C1 segment of cervical spinal cord (tissue), 14 donors: ENCODE data around the gene MED20.

Experiments
- DNase-seq, 14 donors: peaks; one replicate each; lab custom pipeline; 2025; lab: John Stamatoyannopoulos, UW

MED20 gene

DNA sequence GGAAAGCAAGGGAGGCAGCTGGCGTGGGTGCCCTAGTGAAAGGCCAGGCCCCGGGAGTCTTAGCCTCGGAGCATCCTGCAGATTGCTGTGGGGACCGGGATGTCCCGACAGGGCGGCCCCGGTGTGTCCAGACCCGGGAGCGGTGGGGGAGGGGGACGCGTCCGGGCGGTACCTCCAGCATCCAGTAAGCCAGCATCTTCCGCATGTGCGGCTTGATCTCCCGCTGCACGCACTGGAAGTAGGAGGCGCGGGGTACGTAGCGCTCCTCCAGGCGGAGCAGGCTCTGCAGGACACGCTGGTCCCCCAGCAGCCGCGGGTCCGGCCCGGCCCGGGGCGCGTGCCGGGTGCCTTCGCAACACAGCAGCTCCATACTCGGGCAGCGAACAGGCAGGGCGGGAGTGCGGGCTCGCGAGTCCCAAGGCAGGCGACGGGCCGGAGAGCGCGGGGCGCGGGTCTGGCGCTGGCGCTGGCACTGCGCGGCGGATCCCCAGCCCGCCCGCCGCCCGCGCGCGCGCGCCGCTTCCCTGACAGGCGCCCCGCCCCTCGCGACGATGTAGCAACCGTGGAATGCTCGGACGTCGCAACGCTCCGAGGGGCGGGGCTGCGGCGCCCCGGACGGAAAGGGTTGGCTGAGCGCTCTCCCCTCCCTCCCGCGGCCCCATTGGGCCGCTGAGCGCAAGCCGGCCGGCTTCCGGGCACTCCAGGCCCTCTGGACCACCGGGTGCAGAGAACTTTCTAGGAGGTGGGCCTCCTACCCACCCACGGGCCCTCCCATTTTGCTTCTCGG, 20.5 kb upstream of the MED20 start, which contains the start of gene CCND3:
Gene CCND3, minus strand, starts transcription at position 529 of the 787 bp plus-strand sequence. Its CDS starts 159 bp downstream, at position 370.
- peak in 13 of 14 donors; percentile 42 to 90 (median 76) for DNase-seq

DNA sequence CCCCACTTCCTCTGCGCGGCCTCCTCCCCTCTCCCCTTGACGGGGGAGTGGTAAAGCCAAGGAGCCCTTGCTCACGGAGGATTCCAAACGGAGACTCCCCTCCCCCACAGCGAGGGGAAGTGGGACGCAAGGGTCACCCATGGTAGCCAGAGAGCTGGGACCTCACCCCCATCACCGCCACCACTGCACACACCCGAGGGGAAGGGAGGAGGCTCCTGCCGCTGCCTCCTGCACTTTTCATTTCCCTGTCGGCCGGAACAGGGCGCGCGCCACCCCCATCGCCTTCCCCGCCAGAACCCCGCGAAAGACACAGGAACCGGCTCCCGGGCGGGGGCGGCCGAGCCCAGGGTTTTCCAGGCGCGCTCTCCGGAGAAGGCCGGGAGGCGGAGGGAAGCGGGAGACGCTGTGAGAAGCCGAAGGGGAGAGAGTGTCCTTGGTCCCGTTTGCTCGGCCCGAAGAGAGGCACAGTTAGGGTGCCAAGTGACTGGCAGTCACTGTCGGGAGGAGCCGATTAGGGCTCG, 19.9 kb upstream of the MED20 start:
- DNase-seq = peak in 10 of 14 donors; percentile 29 to 66 (median 54)

DNA sequence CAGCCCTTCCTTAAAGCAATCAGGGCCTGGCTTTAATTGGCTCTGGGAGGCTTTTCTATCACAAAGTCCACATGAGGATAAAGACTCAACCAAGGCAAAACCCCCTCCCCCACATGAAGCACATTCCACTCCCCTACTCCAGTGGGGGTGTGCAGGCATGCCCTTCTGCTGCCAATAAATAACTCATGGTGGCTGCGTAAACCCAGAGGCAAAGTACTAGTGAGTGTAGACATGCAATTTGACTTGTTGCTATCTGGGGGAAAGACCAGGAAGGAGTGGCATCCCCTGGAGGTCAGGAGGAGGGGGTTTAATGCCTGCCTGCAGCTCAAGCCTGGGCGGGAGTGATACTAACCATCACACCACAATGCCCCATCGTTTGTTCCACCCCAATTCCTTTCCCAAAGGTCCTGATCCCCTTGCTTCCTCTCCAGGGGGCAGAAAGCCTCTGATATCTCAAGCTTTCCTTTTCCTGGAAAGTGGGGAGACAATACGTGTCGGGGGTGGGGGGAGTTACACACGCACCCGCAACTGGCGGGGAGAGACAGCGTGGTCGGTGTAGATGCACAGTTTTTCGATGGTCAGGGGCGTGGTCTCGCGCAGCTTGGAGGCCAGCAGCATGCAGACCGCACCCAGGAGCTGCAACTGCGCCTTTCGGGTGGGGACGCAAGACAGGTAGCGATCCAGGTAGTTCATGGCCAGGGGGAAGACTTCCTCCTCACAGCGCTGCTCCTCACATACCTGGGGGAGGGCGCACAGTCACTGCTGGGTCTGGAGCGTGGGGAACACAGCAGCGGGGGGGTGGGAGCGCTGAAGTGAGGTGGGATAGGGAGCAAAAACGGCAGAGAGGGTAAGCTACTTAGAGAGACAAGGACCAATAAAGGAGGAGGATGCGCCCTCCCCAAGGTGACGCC, 19.2 kb upstream of the MED20 start:
- peak in 1 of 14 donors; percentile 4 for DNase-seq

DNA sequence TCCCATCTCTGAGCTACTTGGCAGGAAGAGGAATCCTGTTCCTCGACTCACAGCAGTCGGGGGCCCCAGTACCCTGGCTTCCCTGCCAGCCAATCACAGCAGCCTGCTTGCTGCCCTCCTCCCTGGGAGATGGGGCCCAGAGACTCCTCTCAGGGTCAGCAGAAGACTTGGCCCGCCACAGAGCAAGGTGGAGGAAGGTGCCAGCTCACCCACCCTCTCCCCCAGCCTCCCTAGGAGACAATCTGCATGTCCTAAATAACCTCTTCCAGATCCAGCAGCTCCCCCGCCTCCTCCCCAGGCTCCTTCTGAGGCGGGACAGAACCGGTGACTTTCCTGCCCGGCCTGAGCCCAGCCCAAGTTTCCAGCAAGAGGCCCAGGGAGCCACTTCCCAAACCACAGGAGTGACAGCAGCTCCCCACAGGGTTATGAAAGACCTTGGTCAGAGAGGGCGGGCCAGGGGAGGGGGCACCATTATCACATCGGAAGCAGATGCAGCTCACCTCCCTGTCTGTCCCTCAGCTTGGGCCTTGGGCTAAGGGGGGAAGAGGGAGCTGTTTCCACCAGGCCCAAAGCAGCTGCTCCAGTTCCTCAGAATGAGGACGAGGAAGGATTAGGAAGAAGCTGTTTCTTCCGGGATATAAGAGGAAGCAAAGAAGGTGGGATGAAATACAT, 18.4 kb upstream of the MED20 start:
- DNase-seq = peak in 9 of 14 donors; percentile 11 to 64 (median 30)

DNA sequence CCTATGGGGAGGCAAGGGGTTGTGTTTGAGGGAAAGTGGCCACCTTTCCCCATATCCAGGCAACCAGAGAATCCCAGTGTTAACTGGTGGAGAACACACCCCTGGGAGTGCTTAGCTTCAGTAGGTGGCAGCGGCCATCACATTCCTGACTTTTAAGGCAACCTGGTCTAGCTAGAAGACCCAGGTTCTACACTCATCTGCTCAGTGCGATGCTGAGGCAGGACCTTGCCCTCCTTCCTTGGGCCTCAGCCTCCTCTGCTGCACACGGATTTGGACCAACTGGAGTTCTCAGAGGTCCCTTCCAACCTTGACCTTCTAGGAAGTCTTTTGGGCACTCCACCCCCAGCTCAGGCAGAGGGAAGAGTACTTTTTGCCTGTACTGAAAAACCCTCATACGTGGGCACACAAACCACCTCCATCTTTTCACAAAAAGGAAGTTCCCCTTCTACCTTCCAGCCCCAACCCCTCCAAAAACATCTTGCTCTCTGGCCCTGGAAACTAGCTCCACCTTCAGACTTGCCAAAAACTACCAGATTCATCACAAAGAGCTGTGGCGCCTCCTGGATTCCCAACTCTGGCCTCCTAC, 17.7 kb upstream of the MED20 start:
- DNase-seq = no peak

DNA sequence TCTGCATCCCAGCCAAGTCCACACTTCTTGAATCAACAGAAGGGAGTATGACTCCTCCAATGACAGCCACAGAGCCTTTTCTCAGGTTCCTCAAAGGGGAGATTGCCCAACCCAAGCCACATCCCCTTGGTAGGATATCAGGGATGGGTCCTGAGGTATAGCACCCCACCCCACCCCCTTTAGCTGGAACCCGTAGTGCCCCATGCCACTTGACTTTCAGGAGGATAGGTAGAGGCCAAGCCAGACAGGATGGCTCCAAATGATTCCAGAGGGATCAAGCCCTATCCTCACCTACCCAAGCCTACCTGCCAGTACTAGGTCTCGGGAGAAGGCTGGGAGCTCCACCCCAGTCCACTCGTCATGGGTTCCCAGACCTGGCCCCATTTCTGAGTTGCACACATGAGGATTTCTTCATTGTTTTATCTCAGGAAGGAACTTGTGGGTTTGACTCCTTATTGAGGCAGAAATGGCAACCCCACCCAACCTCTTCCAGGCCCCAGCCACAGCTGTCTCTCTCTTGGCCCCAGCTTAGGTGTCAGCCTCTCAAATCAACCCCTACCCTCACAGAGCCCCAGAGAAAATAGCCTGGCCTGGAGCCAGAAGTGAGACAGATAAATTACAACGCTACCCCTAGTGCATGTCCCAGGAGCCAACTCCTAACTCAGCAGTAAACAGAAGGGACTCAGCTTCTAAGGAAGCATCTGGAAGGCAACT, 17.1 kb upstream of the MED20 start:
- no peak for DNase-seq

DNA sequence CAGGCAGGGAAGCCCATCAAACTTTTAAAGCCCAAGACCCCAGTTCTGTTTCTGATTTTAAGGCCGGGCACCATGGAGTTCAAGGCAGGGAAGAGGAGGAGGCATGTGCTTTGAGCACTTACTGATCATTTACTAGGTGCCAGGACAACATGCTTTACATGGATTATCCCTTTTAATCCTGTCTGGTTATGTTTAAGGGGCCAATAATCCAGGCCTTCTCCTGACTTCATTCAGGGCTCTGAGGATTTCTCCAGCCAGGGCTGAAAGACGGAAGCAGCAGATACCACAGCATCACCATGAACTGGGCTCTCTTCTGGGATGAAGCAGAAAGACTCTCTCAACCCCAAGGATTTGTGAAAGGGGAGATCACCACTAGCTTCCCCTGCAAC, 16.5 kb upstream of the MED20 start:
- DNase-seq = no peak

DNA sequence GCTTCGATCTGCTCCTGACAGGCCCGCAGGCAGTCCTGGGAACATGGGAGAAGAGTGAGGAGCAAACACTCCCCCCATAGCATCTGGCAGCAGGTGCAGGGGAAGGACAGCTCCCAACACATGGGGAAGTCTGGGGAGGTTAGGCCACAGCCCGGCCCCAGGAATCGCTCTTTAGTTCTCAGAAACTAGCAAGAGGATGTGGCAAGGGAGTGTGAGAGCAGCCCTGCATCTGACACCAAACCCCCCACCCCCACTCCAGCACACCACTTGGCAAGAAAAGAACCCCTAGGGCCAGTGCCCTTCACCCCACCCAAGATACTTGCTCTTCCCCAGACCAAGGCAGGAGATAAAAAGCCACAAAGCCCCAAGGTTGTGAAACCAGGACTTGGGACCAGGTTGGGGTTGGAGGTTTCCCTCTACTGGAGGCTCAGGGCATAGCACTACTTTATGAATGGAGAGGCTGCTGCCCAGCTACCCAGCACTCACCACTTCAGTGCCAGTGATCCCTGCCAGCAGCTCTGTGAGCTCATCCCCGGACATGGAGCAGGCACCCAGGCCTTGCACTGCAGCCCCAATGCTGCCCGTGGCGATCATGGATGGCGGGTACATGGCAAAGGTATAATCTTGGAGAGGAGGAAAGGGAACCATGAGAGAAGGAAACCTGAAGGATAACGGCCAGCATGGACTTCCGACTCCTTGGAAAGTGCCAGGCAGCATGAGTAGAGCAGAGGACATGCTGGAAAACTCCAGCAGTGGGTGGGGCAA, 15.3 kb upstream of the MED20 start:
- DNase-seq = peak in 12 of 14 donors; percentile 22 to 79 (median 64)

DNA sequence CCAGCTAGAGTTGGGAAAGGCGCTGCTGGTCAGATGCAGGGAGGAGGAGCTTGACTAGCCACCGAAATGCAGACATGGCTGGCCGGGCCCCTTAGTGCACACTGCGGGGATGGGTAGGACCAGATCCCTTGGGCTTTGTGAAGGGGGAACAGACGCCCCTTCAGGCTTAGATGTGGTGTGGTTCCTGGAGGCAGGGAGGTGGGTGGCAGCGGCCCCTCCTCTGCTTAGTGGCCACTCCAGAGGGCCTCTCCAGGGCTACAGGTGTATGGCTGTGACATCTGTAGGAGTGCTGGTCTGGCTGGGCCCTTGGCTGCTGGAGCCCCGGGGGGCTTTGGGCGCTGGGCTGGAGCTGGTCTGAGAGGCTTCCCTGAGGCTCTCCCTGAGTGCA, 14.7 kb upstream of the MED20 start:
- DNase-seq = no peak

DNA sequence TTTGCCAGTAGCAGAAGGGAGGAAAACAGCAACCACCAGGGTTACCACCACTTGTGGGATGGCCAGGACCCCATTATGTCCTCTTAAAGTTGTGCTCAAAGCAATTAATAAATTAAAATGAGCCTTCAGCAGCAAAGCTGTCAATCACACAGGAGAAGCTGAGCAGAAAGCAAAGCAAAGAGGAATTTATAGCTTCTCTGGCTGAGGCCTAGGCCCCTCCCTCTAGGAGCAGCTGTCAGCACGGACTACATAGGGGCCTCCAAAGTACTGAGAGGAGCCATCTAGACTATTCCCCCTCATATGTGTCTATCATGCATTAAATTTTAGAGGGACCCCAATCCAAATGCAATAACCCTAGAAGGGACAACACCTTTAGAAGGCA, 14.2 kb upstream of the MED20 start:
- no peak for DNase-seq

DNA sequence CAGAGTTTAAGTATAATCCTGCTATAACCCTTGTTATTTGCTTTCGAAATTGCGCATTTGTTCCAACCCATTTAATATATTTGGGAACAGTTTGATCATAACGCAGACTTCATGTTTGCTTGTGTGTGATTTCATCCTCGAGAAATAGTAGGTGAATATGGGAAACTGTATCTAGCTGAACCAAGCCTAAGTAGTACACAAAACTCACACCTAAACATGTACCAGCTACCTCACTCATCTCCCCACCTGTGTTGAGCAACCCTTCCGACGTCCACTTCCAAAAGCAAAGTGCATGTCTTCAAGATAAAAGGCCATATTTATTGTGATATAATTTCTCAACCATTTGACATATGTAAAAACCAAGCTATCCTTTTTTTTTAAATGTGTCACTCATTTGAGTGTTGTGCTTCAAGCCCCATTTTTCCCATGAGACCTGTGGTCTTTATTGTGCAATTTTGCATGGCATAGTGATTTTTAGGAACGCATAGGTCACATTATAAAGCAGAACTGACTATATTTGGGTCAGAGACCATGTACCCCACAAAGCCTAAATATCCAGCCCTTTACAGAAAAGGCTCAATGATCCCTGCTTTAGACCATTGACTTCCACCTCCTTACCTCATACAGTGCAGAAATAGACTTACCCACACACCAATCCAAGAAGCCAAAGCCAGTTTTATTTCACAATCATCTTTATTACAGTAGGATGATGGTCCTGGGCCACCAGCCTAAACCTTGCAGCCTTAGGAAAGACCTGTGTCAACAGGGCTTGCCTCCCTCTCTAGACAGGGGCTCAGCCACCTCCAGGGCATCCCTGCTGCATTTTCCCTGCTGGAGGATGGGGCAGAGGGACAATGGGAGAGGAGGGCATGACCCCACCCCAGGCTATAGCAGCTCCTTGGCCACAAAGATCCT, 13.6 kb upstream of the MED20 start:
- no peak for DNase-seq

DNA sequence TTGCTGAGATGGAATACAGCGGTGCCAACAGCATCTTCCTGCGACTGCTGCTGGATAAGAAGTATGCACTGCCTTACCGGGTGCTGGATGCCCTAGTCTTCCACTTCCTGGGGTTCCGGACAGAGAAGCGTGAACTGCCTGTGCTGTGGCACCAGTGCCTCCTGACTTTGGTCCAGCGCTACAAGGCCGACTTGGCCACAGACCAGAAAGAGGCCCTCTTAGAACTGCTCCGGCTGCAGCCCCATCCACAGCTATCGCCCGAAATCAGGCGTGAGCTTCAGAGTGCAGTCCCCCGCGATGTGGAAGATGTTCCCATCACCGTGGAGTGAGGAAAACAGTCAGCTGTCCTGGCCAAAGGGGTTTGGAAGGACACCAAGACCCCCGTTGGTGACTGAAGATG, 11.4 kb upstream of the MED20 start:
- DNase-seq = no peak

DNA sequence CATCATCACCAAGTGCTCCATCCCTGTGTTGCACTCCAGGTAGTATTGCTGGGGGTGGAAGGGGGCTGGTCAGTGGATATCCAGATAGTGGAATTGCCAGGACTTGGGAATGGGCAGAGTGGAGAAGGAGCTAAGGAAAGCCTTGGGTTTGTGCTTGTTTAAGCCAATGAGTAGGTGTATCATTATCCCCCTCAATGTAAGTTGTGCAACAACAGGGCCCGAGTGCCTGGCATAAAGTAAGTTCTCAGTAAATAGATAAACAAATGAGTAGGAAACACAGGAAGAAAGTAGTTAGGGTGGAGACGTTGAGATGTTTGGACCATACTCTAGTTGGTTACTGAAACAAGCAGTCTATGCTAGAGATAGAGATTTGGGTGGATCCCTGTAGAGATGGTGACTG, 10.9 kb upstream of the MED20 start:
- no peak for DNase-seq

DNA sequence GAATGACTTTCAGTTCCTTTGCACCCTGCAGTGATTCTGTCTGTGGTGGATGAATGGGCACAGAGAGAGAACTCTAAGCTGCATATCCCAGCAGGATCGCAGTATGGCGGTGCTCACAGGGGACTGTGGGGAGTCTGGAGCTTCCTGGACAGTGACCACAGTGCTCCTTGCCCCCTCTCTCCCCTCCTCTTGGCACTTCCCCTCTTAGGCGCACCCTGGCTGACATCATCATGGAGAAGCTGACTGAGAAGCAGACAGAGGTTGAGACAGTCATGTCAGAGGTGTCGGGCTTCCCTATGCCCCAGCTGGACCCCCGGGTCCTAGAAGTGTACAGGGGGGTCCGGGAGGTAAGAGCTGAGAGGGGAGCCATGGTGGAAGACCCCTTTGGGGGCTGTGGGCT, 9.0 kb upstream of the MED20 start:
- DNase-seq = no peak

DNA sequence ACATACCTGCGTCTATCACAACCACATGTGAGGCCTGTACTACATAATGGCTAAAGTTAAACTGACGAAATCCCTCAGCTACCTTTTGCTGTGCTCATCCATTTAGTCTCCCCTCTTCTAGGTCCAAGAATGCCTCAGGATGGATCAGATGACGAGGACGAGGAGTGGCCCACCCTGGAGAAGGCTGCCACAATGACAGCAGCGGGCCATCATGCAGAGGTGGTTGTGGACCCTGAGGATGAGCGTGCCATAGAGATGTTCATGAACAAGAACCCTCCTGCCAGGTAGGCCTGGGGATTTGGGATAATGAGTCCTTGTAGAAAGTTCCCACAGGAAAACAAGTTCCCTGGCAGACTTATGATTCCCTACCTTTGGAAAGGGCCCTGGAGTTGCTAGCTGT, 6.3 kb upstream of the MED20 start:
- no peak for DNase-seq

DNA sequence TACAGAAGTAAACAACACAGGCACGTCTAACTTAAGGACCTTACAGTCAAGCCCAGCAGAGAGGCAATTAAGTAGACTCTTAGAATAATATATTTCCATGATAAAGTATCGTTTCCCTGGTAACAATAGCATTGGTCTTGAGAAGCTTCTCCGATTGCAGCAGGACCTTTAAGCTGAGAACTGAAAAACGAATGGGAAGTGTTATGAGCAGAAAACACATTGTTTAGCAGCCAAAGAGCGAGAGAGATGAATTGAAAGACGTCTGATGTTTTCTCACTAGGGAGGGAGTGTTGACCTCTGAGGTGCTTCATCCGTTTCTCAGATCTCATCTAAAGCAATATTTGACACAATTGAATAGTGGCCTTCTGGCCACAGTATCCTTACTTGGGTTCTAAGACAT, 1.2 kb upstream of the MED20 start:
- DNase-seq = no peak

DNA sequence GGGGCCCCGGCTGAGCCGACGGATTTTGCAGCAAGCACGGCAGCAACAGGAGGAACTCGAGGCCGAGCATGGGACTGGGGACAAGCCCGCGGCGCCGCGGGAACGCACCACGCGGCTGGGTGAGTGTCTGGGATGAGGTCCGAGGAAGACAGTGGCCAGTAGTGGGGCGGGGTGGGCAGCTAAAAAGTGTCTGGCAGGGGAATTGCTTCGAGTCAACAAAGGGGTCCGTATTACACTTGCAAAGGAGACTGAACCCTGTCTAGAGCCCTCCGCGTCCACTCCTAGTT, 716 bp upstream of the MED20 start:
- no peak for DNase-seq

DNA sequence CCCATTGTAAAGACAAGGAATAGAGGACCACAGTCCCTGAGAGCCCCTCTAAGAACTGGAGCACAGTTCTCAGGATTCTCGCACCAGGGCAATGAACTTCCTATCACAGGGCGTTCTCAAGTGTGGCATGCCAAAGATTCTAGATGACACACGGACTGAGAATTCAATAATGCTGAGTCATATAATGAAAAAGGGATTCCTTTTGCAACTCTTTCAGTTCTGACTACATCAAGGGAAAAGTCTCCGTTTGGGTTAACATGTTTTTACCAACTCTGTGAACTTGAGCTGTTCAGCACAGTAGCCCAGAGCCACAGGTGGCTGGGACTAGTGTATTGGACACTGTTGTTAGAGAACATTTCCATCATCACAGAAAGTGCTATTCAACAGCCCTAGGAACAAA, 3.4 kb downstream of the MED20 start:
- DNase-seq = no peak

DNA sequence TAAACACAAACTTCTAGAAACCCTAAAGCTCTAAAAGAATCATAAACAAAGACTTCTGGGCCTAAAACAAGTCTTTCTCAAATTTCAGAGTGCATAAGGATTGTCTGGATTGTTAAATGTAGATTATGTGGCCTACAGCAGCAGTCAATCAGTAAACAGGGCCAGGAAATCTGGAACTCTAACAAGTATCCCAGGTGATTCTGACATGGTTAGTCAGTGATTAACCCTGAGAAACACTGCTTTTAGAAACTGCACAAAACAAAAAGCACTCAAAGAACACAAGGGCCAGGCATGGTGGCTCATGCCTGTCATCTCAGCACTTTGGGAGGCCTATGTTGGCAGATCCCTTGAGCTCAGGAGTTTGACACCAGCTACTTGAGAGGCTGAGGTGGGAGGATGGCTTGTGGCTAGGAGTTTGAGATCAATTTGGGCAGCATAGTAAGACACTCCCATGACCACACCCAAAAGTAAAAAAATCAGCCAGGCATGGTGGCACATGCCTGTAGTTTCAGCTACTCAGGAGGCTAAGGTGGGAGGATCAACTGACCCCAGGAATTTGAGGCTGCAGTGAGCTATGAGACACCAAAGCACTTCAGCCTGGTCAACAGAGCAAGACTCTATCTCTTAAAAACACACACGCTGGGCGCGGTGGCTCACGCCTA, 5.9 kb downstream of the MED20 start:
- DNase-seq = no peak
